Thoracic aorta (tissue), 2 donors: ENCODE data around the gene REL. TPM values are rescaled to one million over a fixed set of nuclear protein-coding genes. Genes with fewer than 3 reads are reported as not detected.

Experiments
- ATAC-seq: fragments of 150-250 bp; one replicate; pipeline ENCODE4 v1.8.0; 2017; ENCODE audit warnings: low read depth; ENCODE audit not compliant: insufficient number of reproducible peaks, low FRiP score
- DNase-seq: peaks from one replicate; pipeline ENCODE4 v3.0.0-alpha.2; 2020; ENCODE audit warnings: low spot score
- H3K27ac ChIP-seq, 2 donors: fragments of 200-600 bp; sonication (generic); 1 replicate in 1 of 2; 2 replicates in 1 of 2; pipeline ENCODE4 v1.5.1; 2016; ENCODE audit warnings: mild to moderate bottlenecking in 2 of 2, moderate library complexity in 2 of 2
- H3K27me3 ChIP-seq: fragments of 200-600 bp; sonication (generic); replicated peaks from 2 replicates; pipeline ENCODE4 v1.6.0; 2016; ENCODE audit warnings: mild to moderate bottlenecking; ENCODE audit not compliant: insufficient read depth
- H3K36me3 ChIP-seq: fragments of 200-600 bp; sonication (generic); one replicate; pipeline ENCODE4 v1.5.1; 2016
- H3K4me1 ChIP-seq, 2 donors: fragments of 200-600 bp; sonication (generic); 1 replicate in 1 of 2; 2 replicates in 1 of 2; pipeline versions ENCODE4 v1.5.1 to v1.6.0; 2016; ENCODE audit warnings: low read depth in 2 of 2, mild to moderate bottlenecking in 1 of 2; ENCODE audit not compliant: control insufficient read depth in 1 of 2
- H3K4me3 ChIP-seq: fragments of 200-600 bp; sonication (generic); 2 replicates; pipeline ENCODE4 v1.5.1; 2016; ENCODE audit warnings: mild to moderate bottlenecking
- H3K9me3 ChIP-seq: fragments of 200-600 bp; sonication (generic); 2 replicates; pipeline ENCODE4 v1.5.1; 2016
- total RNA-seq, 2 donors: library from RNA; depleted of rRNA; stranded (reverse); fragments of >200 nt; gene quantifications; one replicate each; pipeline versions ENCODE4 v1.1.0 to v1.2.3, GENCODE V29; 2016
- TF ChIP-seq, protein P1 (sequence below): fragments of 200-600 bp; sonication (generic); IDR thresholded peaks from one replicate; pipeline ENCODE4 v1.5.1; 2019; ENCODE audit warnings: antibody characterized with exemption

Gene REL
- total RNA-seq, 2 donors from 2014 or later = 15.7 to 26.9 TPM

DNA sequence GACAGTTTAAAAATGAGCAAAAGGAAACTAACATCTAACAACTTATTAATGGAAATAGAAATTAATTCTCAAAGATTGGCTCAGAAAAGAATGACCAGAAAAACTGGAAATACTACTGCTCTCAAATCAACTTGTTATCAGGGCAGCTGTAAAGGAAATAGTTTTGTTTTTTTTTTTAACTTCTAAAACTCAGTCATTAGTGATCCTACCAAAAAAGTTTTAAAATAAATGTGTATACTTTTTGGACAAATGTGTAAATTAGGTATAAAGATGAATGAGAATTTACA lies 84.1 kb downstream of the REL start:
- DNase-seq (no peak), ATAC-seq (no peak)
- Histone ChIP-seq H3K27ac (no peak overlapping the region), H3K9me3 (no peaks in the 10 kb centered on the region), H3K36me3 (no peaks in the 10 kb centered on the region), H3K4me1 (no peaks in the 10 kb centered on the region), H3K4me3 (no peak overlapping the region), H3K27me3 (no peaks in the 10 kb centered on the region)
- TF ChIP-seq, protein P1, sequence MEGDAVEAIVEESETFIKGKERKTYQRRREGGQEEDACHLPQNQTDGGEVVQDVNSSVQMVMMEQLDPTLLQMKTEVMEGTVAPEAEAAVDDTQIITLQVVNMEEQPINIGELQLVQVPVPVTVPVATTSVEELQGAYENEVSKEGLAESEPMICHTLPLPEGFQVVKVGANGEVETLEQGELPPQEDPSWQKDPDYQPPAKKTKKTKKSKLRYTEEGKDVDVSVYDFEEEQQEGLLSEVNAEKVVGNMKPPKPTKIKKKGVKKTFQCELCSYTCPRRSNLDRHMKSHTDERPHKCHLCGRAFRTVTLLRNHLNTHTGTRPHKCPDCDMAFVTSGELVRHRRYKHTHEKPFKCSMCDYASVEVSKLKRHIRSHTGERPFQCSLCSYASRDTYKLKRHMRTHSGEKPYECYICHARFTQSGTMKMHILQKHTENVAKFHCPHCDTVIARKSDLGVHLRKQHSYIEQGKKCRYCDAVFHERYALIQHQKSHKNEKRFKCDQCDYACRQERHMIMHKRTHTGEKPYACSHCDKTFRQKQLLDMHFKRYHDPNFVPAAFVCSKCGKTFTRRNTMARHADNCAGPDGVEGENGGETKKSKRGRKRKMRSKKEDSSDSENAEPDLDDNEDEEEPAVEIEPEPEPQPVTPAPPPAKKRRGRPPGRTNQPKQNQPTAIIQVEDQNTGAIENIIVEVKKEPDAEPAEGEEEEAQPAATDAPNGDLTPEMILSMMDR = no peak

DNA sequence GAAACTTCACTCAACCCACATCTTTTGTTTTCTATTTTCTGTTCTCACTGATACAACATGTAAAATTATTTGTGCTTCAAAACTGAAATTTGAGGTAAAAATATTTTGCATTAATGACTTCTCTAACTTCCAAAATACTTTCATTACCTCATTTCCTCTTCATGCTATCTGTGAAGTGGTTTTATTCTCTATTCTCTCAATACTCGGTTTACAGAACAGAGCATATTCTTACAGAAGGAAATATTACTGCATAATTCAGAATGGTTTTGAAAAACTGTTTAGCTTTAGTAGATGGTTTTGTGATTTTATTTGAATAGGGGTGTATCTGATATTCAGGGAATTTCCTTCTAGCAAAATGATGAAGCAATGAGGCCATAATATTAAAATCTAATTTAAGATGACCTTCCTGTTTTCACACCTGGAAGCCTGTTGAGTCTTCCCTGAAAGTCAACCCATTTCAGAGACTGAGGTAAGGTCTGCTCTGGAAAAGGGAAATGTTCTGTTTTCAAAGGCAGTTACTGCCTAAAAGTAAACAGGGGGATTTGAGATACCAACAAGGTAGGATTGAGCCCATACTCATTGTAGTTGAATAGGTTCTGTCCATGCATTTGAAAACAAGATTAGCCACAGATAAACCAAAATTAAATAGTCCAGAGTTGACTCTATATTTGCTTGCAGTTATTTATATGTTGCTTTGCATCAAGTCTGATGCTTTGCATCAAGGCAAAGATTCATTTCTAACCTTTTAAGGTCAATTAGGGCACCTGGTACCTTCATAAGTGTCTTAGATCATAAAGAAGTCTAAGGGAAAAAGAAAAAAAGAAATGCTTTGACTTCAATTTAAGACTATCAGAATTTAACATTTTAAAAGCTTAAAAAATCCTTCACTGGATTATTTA lies 85.4 kb downstream of the REL start:
- Histone ChIP-seq H3K4me1 (no peaks in the 10 kb centered on the region), H3K9me3 (no peaks in the 10 kb centered on the region), H3K27ac (no peak overlapping the region), H3K4me3 (no peak overlapping the region), H3K36me3 (no peaks in the 10 kb centered on the region), H3K27me3 (no peaks in the 10 kb centered on the region)
- TF ChIP-seq, protein P1 = no peak
- no peak for ATAC-seq
- DNase-seq = no peak

DNA sequence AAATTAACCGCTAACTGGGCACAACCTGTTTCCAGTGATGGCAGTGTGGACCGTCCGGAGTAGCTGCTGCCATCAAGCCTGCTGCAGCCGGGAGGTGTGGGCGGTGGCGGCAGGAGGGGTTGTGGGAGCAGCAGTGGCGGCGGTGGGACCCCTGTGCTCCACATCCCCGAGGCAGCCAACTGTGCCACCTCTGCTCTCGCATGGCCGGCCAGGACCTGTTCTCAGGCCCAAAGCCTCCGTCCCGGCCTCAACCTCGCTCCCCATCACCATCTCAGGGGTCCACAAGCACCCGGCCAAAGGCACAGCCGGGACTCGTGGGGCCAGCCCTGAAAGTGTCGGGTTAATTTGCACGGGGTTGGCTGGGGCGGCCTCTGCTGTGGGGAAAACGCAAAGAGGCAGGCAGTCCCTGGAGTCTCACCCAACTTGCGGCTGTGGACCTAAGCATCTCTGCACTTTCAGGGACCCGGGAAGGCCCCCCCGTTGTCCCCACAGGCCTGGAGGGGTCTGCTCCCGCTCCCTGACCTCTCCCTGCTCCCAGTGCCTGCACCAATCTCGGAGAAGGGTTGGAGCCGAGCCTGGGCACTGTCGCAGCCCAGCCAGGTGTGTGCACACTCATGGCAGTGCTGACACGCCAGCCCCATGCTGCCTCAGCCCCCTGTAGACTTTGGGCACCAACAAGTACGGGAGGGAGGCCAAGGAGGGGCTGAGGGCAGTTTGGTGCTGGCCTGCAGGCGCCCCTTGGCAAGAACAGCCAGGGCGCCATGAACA lies 91.7 kb downstream of the REL start:
- H3K9me3 ChIP-seq = no peaks in the 10 kb centered on the region
- no peak overlapping the region for H3K4me3 ChIP-seq
- no peaks in the 10 kb centered on the region for H3K4me1 ChIP-seq
- no peak for DNase-seq
- TF ChIP-seq, protein P1 = no peak
- no peak for ATAC-seq
- no peak overlapping the region for H3K27ac ChIP-seq
- no peaks in the 10 kb centered on the region for H3K36me3 ChIP-seq
- H3K27me3 ChIP-seq = no peaks in the 10 kb centered on the region

DNA sequence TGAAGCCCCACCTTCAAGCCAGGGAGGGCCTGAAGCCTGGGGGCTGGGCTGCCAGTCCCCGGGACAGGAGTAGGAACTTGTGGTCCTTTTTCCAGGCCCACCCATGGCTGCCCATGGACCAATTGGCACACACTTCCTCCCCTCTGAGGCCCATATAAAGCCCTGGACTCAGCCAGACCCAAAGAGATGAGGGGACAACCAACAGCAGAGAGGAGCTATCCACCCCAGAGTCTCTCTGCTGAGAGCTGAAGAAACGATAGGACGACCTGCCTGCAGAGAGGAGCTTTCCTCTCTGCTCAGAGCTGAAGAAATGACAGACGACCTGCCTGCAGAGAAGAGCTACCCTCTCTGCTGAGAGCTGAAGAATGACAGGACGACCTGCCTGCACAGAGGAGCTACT lies 92.3 kb downstream of the REL start:
- TF ChIP-seq, protein P1 = no peak
- no peaks in the 10 kb centered on the region for H3K4me1 ChIP-seq
- DNase-seq = no peak

GRCh38 chr2:60974652-60975051 lies 93.3 kb downstream of the REL start:
- TF ChIP-seq, protein P1 = no peak
- H3K4me3 ChIP-seq = no peak overlapping the region
- no peak for ATAC-seq

More for the DNA sequence above, 92.3 kb downstream of the REL start:
- Histone ChIP-seq H3K36me3 (no peaks in the 10 kb centered on the region), H3K4me3 (no peak overlapping the region), H3K27me3 (no peaks in the 10 kb centered on the region), H3K9me3 (no peaks in the 10 kb centered on the region), H3K27ac (no peak overlapping the region)
- no peak for ATAC-seq

More at GRCh38 chr2:60974652-60975051, 93.3 kb downstream of the REL start:
- H3K9me3 ChIP-seq = no peaks in the 10 kb centered on the region
- H3K36me3 ChIP-seq = no peaks in the 10 kb centered on the region
- H3K27me3 ChIP-seq = no peaks in the 10 kb centered on the region
- DNase-seq = no peak
- no peaks in the 10 kb centered on the region for H3K4me1 ChIP-seq
- no peak overlapping the region for H3K27ac ChIP-seq
